GM23248 (cell line): ENCODE measurements around the gene PGM2L1. TPM values are rescaled to one million over a fixed set of nuclear protein-coding genes. Genes with fewer than 3 reads are reported as not detected.

Experiments
- DNase-seq: peaks from one replicate; pipeline ENCODE4 v3.0.0-alpha.2; 2015
- H2AFZ ChIP-seq: fragments of 200-600 bp; sonication (generic); 2 replicates; pipeline ENCODE4 v1.6.1; 2016; ENCODE audit warnings: antibody characterized with exemption
- H3F3A ChIP-seq: fragments of 200-600 bp; sonication (generic); 2 replicates; pipeline ENCODE4 v1.6.1; 2016; ENCODE audit warnings: mild to moderate bottlenecking, antibody characterized with exemption, mixed run types; ENCODE audit not compliant: insufficient read depth
- H3K27ac ChIP-seq: fragments of 200-600 bp; sonication (generic); 2 replicates; pipeline ENCODE4 v1.5.1; 2016; ENCODE audit warnings: mild to moderate bottlenecking
- H3K27me3 ChIP-seq: fragments of 200-600 bp; sonication (generic); replicated peaks from 2 replicates; pipeline ENCODE4 v1.6.1; 2016; ENCODE audit warnings: mild to moderate bottlenecking; ENCODE audit not compliant: insufficient read depth
- H3K36me3 ChIP-seq: fragments of 200-600 bp; sonication (generic); 2 replicates; pipeline ENCODE4 v1.6.1; 2016; ENCODE audit warnings: low read depth, mild to moderate bottlenecking
- H3K4me1 ChIP-seq: fragments of 200-600 bp; sonication (generic); 2 replicates; pipeline ENCODE4 v1.6.1; 2016; ENCODE audit warnings: mild to moderate bottlenecking; ENCODE audit not compliant: insufficient read depth
- H3K4me2 ChIP-seq: fragments of 200-600 bp; sonication (generic); one replicate; pipeline ENCODE4 v1.6.1; 2016; ENCODE audit warnings: mild to moderate bottlenecking; ENCODE audit not compliant: unreplicated experiment
- H3K4me3 ChIP-seq: fragments of 200-600 bp; sonication (generic); 2 replicates; pipeline ENCODE4 v1.5.1; 2016; ENCODE audit warnings: mild to moderate bottlenecking
- H3K79me2 ChIP-seq: fragments of 200-600 bp; sonication (generic); 2 replicates; pipeline ENCODE4 v1.6.1; 2016; ENCODE audit warnings: mild to moderate bottlenecking; ENCODE audit not compliant: insufficient read depth
- H3K9ac ChIP-seq: fragments of 200-600 bp; sonication (generic); 2 replicates; pipeline ENCODE4 v1.6.1; 2016; ENCODE audit warnings: mild to moderate bottlenecking
- H3K9me2 ChIP-seq: fragments of 200-600 bp; sonication (generic); 2 replicates; pipeline ENCODE4 v1.6.1; 2016; ENCODE audit warnings: mixed run types, mild to moderate bottlenecking, moderate library complexity; ENCODE audit not compliant: insufficient read depth
- H3K9me3 ChIP-seq: fragments of 200-600 bp; sonication (generic); one replicate; pipeline ENCODE4 v1.6.1; 2017; ENCODE audit warnings: low read depth
- H4K20me1 ChIP-seq: fragments of 200-600 bp; sonication (generic); 2 replicates; pipeline ENCODE4 v1.6.0; 2016; ENCODE audit not compliant: insufficient read depth
- EZH2 ChIP-seq: fragments of 200-600 bp; sonication (generic); IDR thresholded peaks from 2 replicates; pipeline ENCODE4 v1.6.1; 2018; ENCODE audit warnings: antibody characterized with exemption, mild to moderate bottlenecking; ENCODE audit not compliant: insufficient read depth, poor library complexity, severe bottlenecking
- EZH2phosphoT487 ChIP-seq: fragments of 200-600 bp; sonication (generic); IDR thresholded peaks from 2 replicates; pipeline ENCODE4 v1.6.1; 2018; ENCODE audit warnings: antibody characterized with exemption, moderate library complexity, mild to moderate bottlenecking, low read depth; ENCODE audit not compliant: insufficient read depth
- WGBS, 2 experiments: methylation state at CpG; one replicate each; pipeline ENCODE4 v1.1.6; 2015 to 2017; ENCODE audit warnings: low lambda C conversion rate in 2 of 2, low coverage in 1 of 2; ENCODE audit errors: missing lambda C conversion rate in 2 of 2; 5-methylcytosine and 5-hydroxymethylcytosine counted together
- in situ Hi-C: fragments of 300-500 bp; cut with MboI; formaldehyde crosslinking; loops from 2 replicates; pipeline ENCODE4 v1.15.0; 2020
- polyA plus RNA-seq: library from polyadenylated mRNA; unstranded; fragments of >200 nt; fragmentation: Nextera tagmentation; extraction: Ambion mirVana; gene quantifications from 2 replicates; pipeline ENCODE4 v1.2.1, GENCODE V29; 2016
- total RNA-seq: library from RNA; depleted of rRNA; stranded (reverse); fragments of >200 nt; shearing (Covaris generic); gene quantifications from 2 replicates; pipeline ENCODE4 v1.2.3, GENCODE V29; 2014

Gene PGM2L1
- total and polyA plus RNA-seq, 2 experiments from 2014 or later, result 4.7 to 5.2 TPM

DNA sequence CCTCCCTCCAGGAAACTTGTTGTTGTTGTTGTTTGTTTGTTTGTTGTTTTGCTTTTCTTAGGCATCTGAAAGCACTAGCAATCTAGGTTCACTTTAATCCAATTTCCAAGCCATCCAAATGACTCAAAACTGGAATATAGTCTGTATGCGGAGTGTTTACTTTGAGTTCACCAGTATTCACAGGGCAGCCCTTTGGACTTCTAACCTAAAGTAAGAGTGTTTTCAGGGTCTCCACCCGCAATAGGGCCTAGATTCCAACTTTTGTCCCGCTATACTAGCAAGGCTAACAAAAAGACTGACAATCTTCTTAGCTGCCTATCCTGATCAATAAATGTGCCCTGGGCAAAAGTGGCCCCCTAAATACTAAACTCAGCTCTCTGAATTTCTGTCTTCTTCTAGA is 13.6 kb downstream of the PGM2L1 start:
- Histone ChIP-seq H3K36me3 (no peaks in the 10 kb centered on the region), H3K4me1 (no peaks in the 10 kb centered on the region), H3K27me3 (no peaks in the 10 kb centered on the region), H4K20me1 (no peaks in the 10 kb centered on the region), H3K9ac (no peak overlapping the region), H3K4me2 (no peak overlapping the region), H3F3A (no peaks in the 10 kb centered on the region), H3K79me2 (no peaks in the 10 kb centered on the region), H3K9me3 (no peaks in the 10 kb centered on the region), H3K27ac (no peak overlapping the region), H3K9me2 (no peaks in the 10 kb centered on the region), H2AFZ (no peak overlapping the region), H3K4me3 (no peak overlapping the region)
- in situ Hi-C loops, result loop anchor here (10.0 kb wide), 1 partner anchor 50 kb away; no protein-coding TSS in a partner anchor
- TF ChIP-seq EZH2phosphoT487, result no peak
- WGBS, 2 experiments, result 97 to 99% methylated on average over 3 of the region's 3 CpGs
- no peak for DNase-seq

DNA sequence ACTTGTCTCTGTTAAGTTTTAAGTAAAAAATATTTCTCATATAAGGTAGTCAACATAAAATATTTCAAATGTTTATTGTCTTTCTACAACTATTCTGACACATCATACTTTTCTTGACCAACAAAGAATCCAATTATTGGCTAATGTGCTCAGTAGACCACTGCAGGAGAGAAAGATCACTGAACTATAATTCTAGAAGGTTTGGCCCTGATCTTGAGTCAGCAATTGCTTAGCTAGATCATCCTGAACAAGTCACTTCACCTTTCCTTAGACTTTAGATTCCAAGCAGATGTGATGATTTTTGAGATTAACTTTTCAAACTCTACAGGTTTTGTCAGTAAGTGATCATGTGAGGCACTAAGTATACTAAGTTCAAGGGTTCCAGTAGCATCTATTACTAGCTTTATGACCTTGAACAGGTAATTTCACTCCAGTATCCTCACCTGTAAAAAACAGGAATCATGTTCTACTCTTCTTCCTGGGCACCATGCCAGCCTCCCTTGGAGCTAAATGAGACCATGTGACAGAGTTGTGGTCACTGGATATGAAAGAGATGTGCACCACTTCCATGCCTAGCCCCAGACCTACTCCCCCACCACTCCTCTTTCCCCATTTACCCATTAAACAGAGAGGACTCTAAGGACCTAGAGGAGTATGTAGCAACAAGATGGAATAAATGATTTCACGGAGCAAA is 17.3 kb downstream of the PGM2L1 start:
- in situ Hi-C loops, result loop anchor here (10.0 kb wide), 1 partner anchor 54 kb away; no protein-coding TSS in a partner anchor
- TF ChIP-seq EZH2 (no peak), EZH2phosphoT487 (no peak)
- no peak overlapping the region for H3K4me2 ChIP-seq

DNA sequence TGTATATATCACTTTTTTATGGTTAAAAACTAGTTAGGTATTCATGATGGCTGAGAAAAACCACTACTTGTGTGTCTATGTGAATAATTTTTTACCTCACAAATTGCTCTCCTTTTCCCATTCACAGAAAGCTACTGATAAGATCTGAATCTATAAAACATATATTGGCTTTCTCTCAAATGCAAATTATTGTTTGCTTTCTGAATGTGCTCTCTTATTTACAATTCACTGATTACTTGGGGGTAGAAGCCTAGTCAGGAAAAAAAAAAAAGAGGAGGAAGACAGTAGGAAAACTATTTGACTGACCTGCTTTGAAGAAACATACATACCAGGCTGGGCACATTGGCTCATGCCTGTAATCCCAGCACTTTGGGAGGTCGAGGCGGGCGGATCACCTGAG is 20.5 kb downstream of the PGM2L1 start:
- H4K20me1 ChIP-seq, result no peaks in the 10 kb centered on the region
- WGBS, 2 experiments, result 81 to 95% methylated on average over 3 of the region's 3 CpGs

More for the DNA sequence above, 17.3 kb downstream of the PGM2L1 start:
- Histone ChIP-seq H3K9ac (no peak overlapping the region), H3K27ac (no peak overlapping the region), H3F3A (no peaks in the 10 kb centered on the region), H2AFZ (no peak overlapping the region), H4K20me1 (no peaks in the 10 kb centered on the region), H3K27me3 (no peaks in the 10 kb centered on the region), H3K36me3 (no peaks in the 10 kb centered on the region), H3K79me2 (no peaks in the 10 kb centered on the region), H3K9me2 (no peaks in the 10 kb centered on the region), H3K9me3 (no peaks in the 10 kb centered on the region), H3K4me3 (no peak overlapping the region), H3K4me1 (no peaks in the 10 kb centered on the region)
- no peak for DNase-seq
- 100% methylated on average over 1 of the region's 1 CpG for WGBS, 2 experiments

DNA sequence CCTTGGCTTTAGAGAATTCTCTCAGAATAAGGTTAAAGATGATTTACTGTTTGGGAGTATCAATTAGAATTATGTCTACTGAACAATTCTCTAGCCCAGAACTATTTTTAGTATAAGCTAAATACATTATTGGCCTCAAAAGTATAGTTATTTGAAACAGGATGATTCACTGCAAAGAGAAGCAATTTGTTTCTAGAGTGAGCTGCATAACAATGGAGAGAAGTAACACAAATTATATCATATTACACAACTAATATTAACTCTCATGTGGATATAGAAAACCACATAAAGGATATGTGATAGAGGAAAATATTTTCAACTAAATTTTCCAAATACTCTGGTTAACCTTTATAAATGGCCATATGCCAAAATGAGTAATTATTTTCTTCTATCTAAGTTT is 24.9 kb downstream of the PGM2L1 start:
- no peak overlapping the region for H3K9ac ChIP-seq
- H3K36me3 ChIP-seq, result no peaks in the 10 kb centered on the region
- no peaks in the 10 kb centered on the region for H3K9me3 ChIP-seq
- peaks cover 7% of the 10 kb centered on the region; the same call in 1 of the 2 replicates for H3F3A ChIP-seq
- no peak for DNase-seq
- in situ Hi-C loops, result no loop called here
- TF ChIP-seq EZH2phosphoT487 (no peak), EZH2 (no peak)
- H3K4me3 ChIP-seq, result no peak overlapping the region
- H3K9me2 ChIP-seq, result no peaks in the 10 kb centered on the region
- no peaks in the 10 kb centered on the region for H3K79me2 ChIP-seq
- no peaks in the 10 kb centered on the region for H4K20me1 ChIP-seq
- no peaks in the 10 kb centered on the region for H3K27me3 ChIP-seq
- H3K27ac ChIP-seq, result no peak overlapping the region
- H3K4me1 ChIP-seq, result peaks cover 22% of the 10 kb centered on the region
- H3K4me2 ChIP-seq, result no peak overlapping the region
- H2AFZ ChIP-seq, result no peak overlapping the region

More for the DNA sequence above, 20.5 kb downstream of the PGM2L1 start:
- in situ Hi-C loops, result no loop called here
- Histone ChIP-seq H3K4me3 (no peak overlapping the region), H3K4me1 (peaks cover 9% of the 10 kb centered on the region; the same call in 1 of the 2 replicates), H3K27me3 (no peaks in the 10 kb centered on the region), H3K4me2 (no peak overlapping the region), H3K27ac (no peak overlapping the region), H3K79me2 (no peaks in the 10 kb centered on the region), H2AFZ (no peak overlapping the region), H3K9ac (no peak overlapping the region), H3K9me3 (no peaks in the 10 kb centered on the region), H3K36me3 (no peaks in the 10 kb centered on the region), H3K9me2 (no peaks in the 10 kb centered on the region), H3F3A (no peaks in the 10 kb centered on the region)
- DNase-seq, result no peak
- TF ChIP-seq EZH2phosphoT487, result no peak
- no peak for TF ChIP-seq EZH2
